ENCODE data around the gene KIF15. TPM values are rescaled to one million over a fixed set of nuclear protein-coding genes. Genes with fewer than 3 reads are reported as not detected.

KIF15 gene
- total RNA-seq, 1 experiment from 2014 or later: 20.9 TPM

GRCh38 chr3:44887101-44887500 is 125.5 kb downstream of the KIF15 start (continued):
- TF ChIP-seq ZBTB33 (IDR thresholded peaks at IDR 0.05; ENCODE audit: extremely low read depth, insufficient replicate concordance, low read length) (no peak), MAX (IDR thresholded peaks at IDR 0.05) (no peak), JUND (IDR thresholded peaks at IDR 0.05) (no peak), CBX3 (IDR thresholded peaks at IDR 0.05; ENCODE audit: low read depth) (no peak), SP1 (IDR thresholded peaks at IDR 0.05; ENCODE audit: low read depth) (no peak), POLR2A (IDR thresholded peaks at IDR 0.05; ENCODE audit: borderline replicate concordance, extremely low read depth, insufficient read depth, insufficient read length) (no peak), EGR1 (IDR thresholded peaks at IDR 0.05; ENCODE audit: low read depth) (no peak), TCF7L2 (IDR thresholded peaks at IDR 0.05; ENCODE audit: borderline replicate concordance, extremely low read depth, insufficient read depth, insufficient read length) (no peak)

- ChIA-PET RAD21 (ENCODE audit: low non-redundant PET in 1 of 2, low total read pairs in 2 of 2, uncharacterized antibody in 2 of 2, unreplicated experiment in 2 of 2) (no interaction called here), CTCF (no interaction called here), POLR2A (no interaction called here)
- no peak overlapping the region for H3K9ac ChIP-seq (ENCODE audit: low read length)
- no peaks in the 10 kb centered on the region for H3K9me3 ChIP-seq (ENCODE audit: control insufficient read depth in 1 of 2, insufficient read depth in 1 of 2, low read depth in 1 of 2, low read length in 2 of 2)
- no peak overlapping the region for H3K4me3 ChIP-seq (replicated peaks in 1 of 2; ENCODE audit: low read depth in 1 of 2, low read length in 2 of 2)
- H2AFZ ChIP-seq (ENCODE audit: low read depth, low read length, poor library complexity, severe bottlenecking): no peak overlapping the region
- no peaks in the 10 kb centered on the region for H3K9me2 ChIP-seq (ENCODE audit: insufficient read depth)
- H3K36me3 ChIP-seq (ENCODE audit: control insufficient read depth in 1 of 2, insufficient read depth in 2 of 2, low read length in 2 of 2): no peaks in the 10 kb centered on the region
- BruUV-seq (replicated peaks): no TSS peak
- H3K79me2 ChIP-seq (ENCODE audit: insufficient read depth, low read length): no peaks in the 10 kb centered on the region
- no peak overlapping the region for H3K4me2 ChIP-seq (ENCODE audit: low read length)
- no peaks in the 10 kb centered on the region for H3K27me3 ChIP-seq (ENCODE audit: insufficient read depth, low read length)
- H3K4me1 ChIP-seq (ENCODE audit: control insufficient read depth in 1 of 2, insufficient read depth in 2 of 2, low read length in 2 of 2): peaks cover 18 to 28% of the 10 kb centered on the region in 2 experiments
- intact Hi-C loops (cut with micrococcal nuclease): no loop called here
- TF ChIP-seq EGR1 (IDR thresholded peaks at IDR 0.05; ENCODE audit: low read depth) (no peak), CTCF (IDR thresholded peaks at IDR 0.05 in 2 of 3, conservative IDR thresholded peaks at IDR 0.05 in 1 of 3; ENCODE audit: borderline replicate concordance in 1 of 3, insufficient read depth in 1 of 3, low read depth in 2 of 3, low read length in 2 of 3) (no peak), ATF3 (IDR thresholded peaks at IDR 0.05) (no peak), JUND (IDR thresholded peaks at IDR 0.05) (no peak), SP1 (IDR thresholded peaks at IDR 0.05; ENCODE audit: low read depth) (no peak), EZH2phosphoT487 (IDR thresholded peaks at IDR 0.05; ENCODE audit: borderline replicate concordance) (no peak), CBX3 (IDR thresholded peaks at IDR 0.05; ENCODE audit: low read depth) (no peak), TCF7L2 (IDR thresholded peaks at IDR 0.05; ENCODE audit: borderline replicate concordance, extremely low read depth, insufficient read depth, insufficient read length) (no peak), RAD21 (IDR thresholded peaks at IDR 0.05; ENCODE audit: low read depth) (no peak), SRF (IDR thresholded peaks at IDR 0.05; ENCODE audit: low read depth) (no peak)
- H3K27ac ChIP-seq (ENCODE audit: low read depth, low read length): no peak overlapping the region
- no peaks in the 10 kb centered on the region for H4K20me1 ChIP-seq (ENCODE audit: insufficient read depth)
- no peak for DNase-seq (ENCODE audit: low read depth, low spot score)
- ATAC-seq: no peak
These were observed 128.7 kb downstream of the KIF15 start for GRCh38 chr3:44890258-44890657.
